Subcutaneous adipose tissue (tissue), 4 donors: ENCODE measurements around the gene AGAP1. TPM values are rescaled to one million over a fixed set of nuclear protein-coding genes. Genes with fewer than 3 reads are reported as not detected.

Source experiments
- CTCF ChIP-seq: fragments of 450-650 bp; IDR thresholded peaks from one replicate; pipeline ENCODE4 v1.5.1; 2016; ENCODE audit warnings: low read depth, mild to moderate bottlenecking, control low read depth, antibody characterized with exemption, moderate library complexity
- total RNA-seq, 4 donors: library from RNA; depleted of rRNA; stranded (reverse); fragments of >200 nt; gene quantifications; one replicate each; pipeline ENCODE4 v1.1.0, GENCODE V29; 2016

Gene AGAP1
- total RNA-seq, 4 donors from 2014 or later, result 13.6 to 26.3 (median 23.6) TPM

GRCh38 chr2:236160366-236161081 is 666.7 kb downstream of the AGAP1 start:
- TF ChIP-seq CTCF, result no peak

- no peak for TF ChIP-seq CTCF
Observed at GRCh38 chr2:236161082-236161462, 667.2 kb downstream of the AGAP1 start.

- TF ChIP-seq CTCF, result no peak
Observed at GRCh38 chr2:236161531-236161930, 667.7 kb downstream of the AGAP1 start.

- no peak for TF ChIP-seq CTCF
Observed at GRCh38 chr2:236162031-236162845, 668.4 kb downstream of the AGAP1 start.

- TF ChIP-seq CTCF, result no peak
Observed at GRCh38 chr2:236162882-236163470, 669.1 kb downstream of the AGAP1 start.

GRCh38 chr2:236163471-236164200 is 669.8 kb downstream of the AGAP1 start:
- TF ChIP-seq CTCF, result no peak
